ENCODE results near the gene MTMR11.
A peak's percentile ranks its signal among the peaks of the same experiment; 100 is the strongest.
"Not testable (repeated sequence)": the region's sequence is repeated elsewhere in the genome, so short reads cannot be mapped to it uniquely, and the experiment has no call there.

MTMR11 gene

GRCh38 chr1:149940427-149940826 lies 3.7 kb upstream of the MTMR11 start:
- no peak overlapping the region for H3K4me3 ChIP-seq (ENCODE audit: low read length)
- no peak for DNase-seq (ENCODE audit: low read depth, low spot score)

GRCh38 chr1:149938668-149939003 lies 2.0 kb upstream of the MTMR11 start:
- not testable (repeated sequence) for DNase-seq (ENCODE audit: low read depth, low spot score); H3K4me3 ChIP-seq (ENCODE audit: low read length)

GRCh38 chr1:149937759-149938158 lies 1.1 kb upstream of the MTMR11 start:
- no peak overlapping the region for H3K4me3 ChIP-seq (ENCODE audit: low read length)
- no peak for DNase-seq (ENCODE audit: low read depth, low spot score)

- no peak for DNase-seq (ENCODE audit: low read depth, low spot score)
- H3K4me3 ChIP-seq (ENCODE audit: low read length): no peak overlapping the region
These were observed 470 bp upstream of the MTMR11 start for GRCh38 chr1:149936992-149937705.

- H3K4me3 ChIP-seq (ENCODE audit: low read length): no peak overlapping the region
These were observed 2.3 kb downstream of the MTMR11 start for GRCh38 chr1:149934356-149934755.

GRCh38 chr1:149933208-149933607 lies 3.5 kb downstream of the MTMR11 start:
- no peak for DNase-seq (ENCODE audit: low read depth, low spot score)

More at GRCh38 chr1:149934356-149934755, 2.3 kb downstream of the MTMR11 start:
- DNase-seq (ENCODE audit: low read depth, low spot score): no peak

GRCh38 chr1:149932474-149932873 lies 4.2 kb downstream of the MTMR11 start:
- DNase-seq (ENCODE audit: low read depth, low spot score): no peak
- no peak overlapping the region for H3K4me3 ChIP-seq (ENCODE audit: low read length)

More at GRCh38 chr1:149933208-149933607, 3.5 kb downstream of the MTMR11 start:
- H3K4me3 ChIP-seq (ENCODE audit: low read length): no peak overlapping the region

- no peak overlapping the region for H3K4me3 ChIP-seq (ENCODE audit: low read length)
- DNase-seq (ENCODE audit: low read depth, low spot score): no peak
These were observed 5.4 kb downstream of the MTMR11 start for GRCh38 chr1:149931212-149931790.

GRCh38 chr1:149929856-149930255 lies 6.8 kb downstream of the MTMR11 start:
- H3K4me3 ChIP-seq (ENCODE audit: low read length): no peak overlapping the region
- DNase-seq (ENCODE audit: low read depth, low spot score): no peak

- H3K4me3 ChIP-seq (ENCODE audit: low read length): peak overlapping the region; percentile 95
- DNase-seq (ENCODE audit: low read depth, low spot score): no peak
These were observed 8.3 kb downstream of the MTMR11 start for GRCh38 chr1:149928401-149928724.

- DNase-seq (ENCODE audit: low read depth, low spot score): peak; percentile 89
- H3K4me3 ChIP-seq (ENCODE audit: low read length): peak within 1 kb of the TSS; percentile 95
These were observed 8.9 kb downstream of the MTMR11 start, which contains the start of gene SF3B4 for GRCh38 chr1:149927563-149928400. Gene SF3B4 (minus strand): TSS chr1:149927803. CDS start chr1:149927759, 44 bp downstream.

- DNase-seq (ENCODE audit: low read depth, low spot score): no peak
These were observed 9.6 kb downstream of the MTMR11 start for GRCh38 chr1:149927056-149927562.

GRCh38 chr1:149926296-149926695 lies 10.4 kb downstream of the MTMR11 start:
- DNase-seq (ENCODE audit: low read depth, low spot score): no peak
- peak overlapping the region; percentile 95 for H3K4me3 ChIP-seq (ENCODE audit: low read length)

More at GRCh38 chr1:149927056-149927562, 9.6 kb downstream of the MTMR11 start:
- H3K4me3 ChIP-seq (ENCODE audit: low read length): peak overlapping the region; percentile 95

GRCh38 chr1:149925751-149926150 lies 10.9 kb downstream of the MTMR11 start:
- DNase-seq (ENCODE audit: low read depth, low spot score): no peak
- H3K4me3 ChIP-seq (ENCODE audit: low read length): 0 out of 2 replicates have a peak overlapping the region, but pooled peaks have one; percentile 95

- no peak overlapping the region for H3K4me3 ChIP-seq (ENCODE audit: low read length)
- DNase-seq (ENCODE audit: low read depth, low spot score): no peak
These were observed 11.3 kb downstream of the MTMR11 start for GRCh38 chr1:149925345-149925744.

- H3K4me3 ChIP-seq (ENCODE audit: low read length): no peak overlapping the region
These were observed 13.1 kb downstream of the MTMR11 start for GRCh38 chr1:149923626-149924025.

GRCh38 chr1:149917571-149918144 lies 19.0 kb downstream of the MTMR11 start, which contains the start of gene SV2A:
Gene SV2A (minus strand): TSS chr1:149917844. CDS start chr1:149913840, 4,004 bp downstream.
- peak within 1 kb of the TSS; percentile 86 for H3K4me3 ChIP-seq (ENCODE audit: low read length)
- DNase-seq (ENCODE audit: low read depth, low spot score): peak; percentile 59

More at GRCh38 chr1:149923626-149924025, 13.1 kb downstream of the MTMR11 start:
- DNase-seq (ENCODE audit: low read depth, low spot score): no peak

- peak overlapping the region; percentile 86 for H3K4me3 ChIP-seq (ENCODE audit: low read length)
These were observed 19.8 kb downstream of the MTMR11 start for GRCh38 chr1:149916898-149917252.

GRCh38 chr1:149916193-149916897 lies 20.3 kb downstream of the MTMR11 start:
- H3K4me3 ChIP-seq (ENCODE audit: low read length): peak overlapping the region; percentile 86
- no peak for DNase-seq (ENCODE audit: low read depth, low spot score)

More at GRCh38 chr1:149916898-149917252, 19.8 kb downstream of the MTMR11 start:
- no peak for DNase-seq (ENCODE audit: low read depth, low spot score)
